HG02981 (cell line): ENCODE data around the gene TBC1D17.

Source experiments
- ATAC-seq: cut with Tn5 transposase; IDR thresholded peaks from one replicate; pipeline ENCODE4 v1.9.1; 2021; ENCODE audit warnings: mild to moderate bottlenecking, moderate library complexity; ENCODE audit not compliant: unreplicated experiment

Gene TBC1D17

GRCh38 chr19:49890349-49891311 lies 13.1 kb downstream of the TBC1D17 start:
- no peak for ATAC-seq

- no peak for ATAC-seq
Measured at GRCh38 chr19:49891393-49891792, 13.9 kb downstream of the TBC1D17 start.

GRCh38 chr19:49892716-49893115 lies 15.2 kb downstream of the TBC1D17 start:
- no peak for ATAC-seq

GRCh38 chr19:49894011-49894664 lies 16.6 kb downstream of the TBC1D17 start:
- ATAC-seq: no peak

DNA sequence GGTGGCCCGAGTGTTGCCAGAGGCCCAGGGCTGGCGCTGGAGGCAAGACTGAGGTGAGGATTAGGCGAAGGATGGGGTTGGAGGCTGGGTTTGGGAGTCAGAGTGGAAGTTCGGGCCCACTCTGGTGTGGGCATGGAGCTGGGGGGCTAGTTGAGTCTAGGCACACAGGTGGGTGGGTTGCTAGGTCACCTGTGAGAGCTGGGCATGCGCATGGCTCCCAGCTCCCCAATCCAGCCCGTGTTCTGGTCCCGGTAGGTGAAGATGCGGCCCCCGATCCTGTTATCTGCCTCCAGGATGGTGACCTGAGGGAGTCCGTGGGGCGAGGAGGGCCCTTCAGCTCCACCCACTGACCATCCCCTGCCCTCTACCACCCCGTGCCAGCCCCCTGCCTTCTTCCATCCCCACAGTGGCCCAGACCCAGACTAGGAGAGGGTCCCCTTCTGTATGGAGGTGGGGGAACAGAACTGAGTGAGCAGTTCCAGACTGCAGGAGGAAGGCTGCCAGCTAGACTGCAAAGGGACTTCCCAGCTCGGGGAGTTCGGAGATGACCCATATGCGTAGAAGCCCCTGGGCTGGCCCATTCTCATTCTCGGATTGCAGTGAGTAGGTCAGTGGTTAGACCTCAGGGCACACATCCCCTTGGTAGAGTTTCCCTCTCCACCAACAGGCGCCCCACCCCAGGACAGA lies 17.5 kb downstream of the TBC1D17 start:
- ATAC-seq: no peak

DNA sequence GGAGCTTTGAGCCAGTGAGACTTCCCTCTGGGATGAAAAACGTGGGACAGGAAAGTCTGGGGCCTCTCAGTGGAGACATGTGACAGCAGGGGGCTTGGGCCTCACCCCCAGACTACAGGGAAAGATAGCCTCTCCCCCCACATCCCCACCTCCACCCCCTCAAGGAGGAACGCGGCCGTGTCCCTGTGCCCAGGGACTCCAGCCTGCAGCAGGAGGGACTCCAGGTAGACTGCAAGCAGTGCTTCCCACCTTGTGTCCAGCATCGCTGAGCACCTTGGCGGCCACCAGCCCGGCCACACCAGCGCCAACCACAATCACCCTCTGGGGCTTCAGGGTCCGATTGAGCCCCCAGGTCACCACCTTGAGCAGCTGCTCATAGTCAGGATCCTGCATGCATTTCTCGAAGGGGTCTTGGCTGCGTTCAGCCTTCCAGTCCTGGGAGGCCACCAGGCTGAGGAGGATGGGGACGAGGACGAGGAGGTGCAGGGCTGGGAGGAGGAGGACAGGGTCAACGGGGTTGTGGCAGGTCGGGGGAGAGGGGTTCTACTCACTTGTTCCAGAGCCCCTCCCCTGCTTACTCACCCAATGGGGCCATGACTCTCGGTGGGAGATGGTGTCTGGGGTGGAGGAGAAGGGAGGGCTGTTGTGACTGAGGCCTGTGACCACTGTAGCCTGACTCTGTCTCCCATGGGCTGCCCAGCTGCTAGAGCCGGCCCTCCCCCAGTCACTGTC lies 18.2 kb downstream of the TBC1D17 start:
- no peak for ATAC-seq

GRCh38 chr19:49896863-49897621 lies 19.5 kb downstream of the TBC1D17 start, which contains the start of gene IL4I1:
Gene IL4I1 (minus strand): TSS chr19:49896887. CDS start chr19:49896160, 727 bp downstream.
- ATAC-seq: peak; percentile 46

GRCh38 chr19:49904136-49904535 lies 26.6 kb downstream of the TBC1D17 start:
- no peak for ATAC-seq

- ATAC-seq: no peak
Measured at GRCh38 chr19:49906879-49907564, 29.5 kb downstream of the TBC1D17 start.

DNA sequence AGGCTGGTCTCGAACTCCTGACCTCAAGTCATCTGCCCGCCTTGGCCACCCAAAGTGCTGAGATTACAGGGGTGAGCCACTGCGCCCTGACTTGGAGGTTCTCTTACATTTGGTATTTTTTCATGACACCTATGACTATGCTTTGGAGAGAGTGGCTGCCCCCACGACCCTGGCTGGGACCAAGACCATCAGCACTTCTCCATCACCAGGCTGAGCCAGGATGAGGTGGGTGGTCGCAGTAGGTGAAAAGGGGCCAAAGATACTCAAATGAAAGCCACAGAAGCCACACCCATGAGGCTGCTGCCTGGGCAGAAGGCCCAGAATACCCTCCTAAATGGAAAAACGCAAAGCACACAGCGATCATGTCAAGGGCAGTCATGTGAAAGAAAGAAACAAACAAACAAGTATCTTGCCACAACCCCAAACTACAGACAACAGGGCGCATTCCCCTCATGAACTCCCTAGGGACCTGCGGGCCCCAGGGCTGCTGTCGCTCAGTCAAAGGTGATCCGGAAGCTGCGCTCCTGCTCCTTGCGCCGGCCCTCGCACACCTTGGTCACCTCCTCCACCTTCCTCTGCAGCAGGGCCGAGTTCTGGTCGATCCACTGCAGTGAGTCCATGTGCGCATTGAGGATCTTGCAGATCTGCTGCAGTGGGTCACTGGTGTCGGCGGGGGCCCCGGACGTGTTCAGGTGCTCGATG lies 30.4 kb downstream of the TBC1D17 start:
- ATAC-seq: no peak

- no peak for ATAC-seq
Measured at GRCh38 chr19:49908480-49909420, 31.2 kb downstream of the TBC1D17 start.

GRCh38 chr19:49910179-49910578 lies 32.7 kb downstream of the TBC1D17 start:
- no peak for ATAC-seq

- no peak for ATAC-seq
Measured at GRCh38 chr19:49911381-49912145, 34.1 kb downstream of the TBC1D17 start.

- ATAC-seq: no peak
Measured at GRCh38 chr19:49912965-49913685, 35.6 kb downstream of the TBC1D17 start.

DNA sequence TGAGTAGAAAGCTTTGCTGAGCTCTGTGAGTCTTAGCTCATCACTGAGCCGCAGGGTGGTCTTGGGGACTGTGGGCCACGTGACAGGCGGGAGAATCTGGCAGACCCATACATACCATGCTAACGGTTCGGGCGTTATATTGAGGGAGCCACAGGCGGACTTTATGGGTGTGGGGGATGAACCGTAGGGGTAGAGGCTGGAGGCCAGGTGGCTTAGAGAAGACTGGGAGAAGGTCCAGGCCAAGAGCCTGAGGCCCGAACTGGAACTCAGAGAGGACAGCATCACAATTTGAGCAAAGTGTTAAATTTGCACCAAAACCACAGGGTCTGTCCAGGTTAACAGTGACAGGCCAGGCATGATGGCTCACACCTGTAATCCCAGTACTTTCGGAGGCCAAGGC lies 36.2 kb downstream of the TBC1D17 start:
- ATAC-seq: no peak

- no peak for ATAC-seq
Measured at GRCh38 chr19:49915271-49915670, 37.8 kb downstream of the TBC1D17 start.
